GM10266 (cell line): Measurements from ENCODE around the gene SNAP29.

Experiments
- DNase-seq: peaks from one replicate; pipeline ENCODE4 v3.0.0; 2012; ENCODE audit errors: extremely low spot score
- TF ChIP-seq, protein P1 (sequence below): IDR thresholded peaks from 2 replicates; pipeline ENCODE4 v1.5.1; 2012; ENCODE audit warnings: mild to moderate bottlenecking, low read depth; ENCODE audit not compliant: control insufficient read depth, insufficient read depth; ENCODE audit errors: missing control alignments

SNAP29 gene

DNA sequence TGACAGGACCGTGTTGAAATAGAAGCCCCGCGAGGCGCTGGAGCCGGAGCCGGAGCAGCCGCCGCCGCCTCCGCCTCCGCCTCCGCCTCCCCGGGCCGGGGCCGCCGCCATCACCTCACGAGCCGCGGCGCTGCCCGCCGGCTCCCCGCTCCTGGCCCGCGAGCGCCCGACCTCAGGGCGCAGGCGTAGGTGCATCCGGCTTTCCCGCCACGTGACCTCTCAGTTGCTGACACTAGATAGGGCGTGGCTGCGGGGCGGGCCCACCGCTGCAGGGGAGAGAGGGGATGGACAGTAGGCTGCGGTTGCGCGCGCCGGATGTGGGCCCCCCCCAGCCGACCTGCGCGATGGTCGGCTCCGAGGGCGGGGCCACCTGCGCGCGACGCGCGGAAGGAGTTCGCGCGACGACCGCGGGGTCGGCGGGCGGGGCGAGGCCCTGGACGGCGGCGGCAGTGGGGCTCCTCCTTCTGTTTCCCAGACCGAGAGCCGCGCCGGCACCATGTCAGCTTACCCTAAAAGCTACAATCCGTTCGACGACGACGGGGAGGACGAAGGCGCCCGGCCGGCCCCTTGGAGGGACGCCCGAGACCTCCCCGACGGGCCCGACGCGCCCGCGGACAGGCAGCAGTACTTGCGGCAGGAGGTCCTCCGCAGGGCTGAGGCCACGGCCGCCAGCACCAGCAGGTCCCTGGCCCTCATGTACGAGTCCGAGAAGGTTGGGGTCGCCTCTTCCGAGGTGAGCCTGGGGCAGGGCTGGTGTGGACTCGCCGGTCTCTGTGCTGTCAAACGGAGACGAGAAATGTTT lies at the start of gene SNAP29, which contains the start of gene PI4KA:
TSS of gene SNAP29 (plus strand) at position 393 of the 802 bp plus-strand sequence. CDS start at position 497, 104 bp downstream.
TSS of gene PI4KA (minus strand) at position 197 of the 802 bp plus-strand sequence. CDS start at position 111, 86 bp downstream.
- DNase-seq: peak; percentile 99
- TF ChIP-seq, protein P1, sequence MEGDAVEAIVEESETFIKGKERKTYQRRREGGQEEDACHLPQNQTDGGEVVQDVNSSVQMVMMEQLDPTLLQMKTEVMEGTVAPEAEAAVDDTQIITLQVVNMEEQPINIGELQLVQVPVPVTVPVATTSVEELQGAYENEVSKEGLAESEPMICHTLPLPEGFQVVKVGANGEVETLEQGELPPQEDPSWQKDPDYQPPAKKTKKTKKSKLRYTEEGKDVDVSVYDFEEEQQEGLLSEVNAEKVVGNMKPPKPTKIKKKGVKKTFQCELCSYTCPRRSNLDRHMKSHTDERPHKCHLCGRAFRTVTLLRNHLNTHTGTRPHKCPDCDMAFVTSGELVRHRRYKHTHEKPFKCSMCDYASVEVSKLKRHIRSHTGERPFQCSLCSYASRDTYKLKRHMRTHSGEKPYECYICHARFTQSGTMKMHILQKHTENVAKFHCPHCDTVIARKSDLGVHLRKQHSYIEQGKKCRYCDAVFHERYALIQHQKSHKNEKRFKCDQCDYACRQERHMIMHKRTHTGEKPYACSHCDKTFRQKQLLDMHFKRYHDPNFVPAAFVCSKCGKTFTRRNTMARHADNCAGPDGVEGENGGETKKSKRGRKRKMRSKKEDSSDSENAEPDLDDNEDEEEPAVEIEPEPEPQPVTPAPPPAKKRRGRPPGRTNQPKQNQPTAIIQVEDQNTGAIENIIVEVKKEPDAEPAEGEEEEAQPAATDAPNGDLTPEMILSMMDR: no peak

DNA sequence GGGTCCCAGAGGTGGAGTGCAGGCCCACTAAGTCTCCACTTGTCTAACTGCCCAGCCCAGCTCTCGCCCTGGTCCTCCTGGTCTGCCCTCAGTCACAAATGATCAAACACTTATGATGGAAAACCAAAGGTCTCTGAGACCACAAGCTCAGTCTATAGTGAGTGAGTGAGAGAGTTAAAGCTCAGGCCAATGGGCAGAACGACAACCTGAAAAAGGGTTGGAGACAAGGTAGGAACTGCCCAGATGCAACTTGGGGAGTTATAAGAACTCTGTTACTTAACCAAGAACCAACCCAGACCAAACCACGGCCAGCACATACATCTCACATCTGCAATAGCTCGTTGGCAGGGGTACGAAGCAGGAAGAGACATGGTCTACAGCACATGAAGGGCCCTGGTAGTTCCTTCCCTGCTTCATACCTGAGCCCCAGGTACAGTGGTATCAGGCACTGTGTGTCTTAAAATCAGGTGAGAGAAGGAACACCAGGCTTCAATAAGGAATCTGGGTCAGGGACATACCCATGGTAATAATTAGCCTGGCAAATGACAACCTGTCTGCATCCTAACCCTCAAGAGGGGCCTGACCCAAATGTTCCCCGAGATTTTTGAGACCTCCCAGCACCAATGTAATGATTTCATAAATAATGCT lies 49.1 kb upstream of the SNAP29 start:
- no peak for DNase-seq
- TF ChIP-seq, protein P1: no peak

DNA sequence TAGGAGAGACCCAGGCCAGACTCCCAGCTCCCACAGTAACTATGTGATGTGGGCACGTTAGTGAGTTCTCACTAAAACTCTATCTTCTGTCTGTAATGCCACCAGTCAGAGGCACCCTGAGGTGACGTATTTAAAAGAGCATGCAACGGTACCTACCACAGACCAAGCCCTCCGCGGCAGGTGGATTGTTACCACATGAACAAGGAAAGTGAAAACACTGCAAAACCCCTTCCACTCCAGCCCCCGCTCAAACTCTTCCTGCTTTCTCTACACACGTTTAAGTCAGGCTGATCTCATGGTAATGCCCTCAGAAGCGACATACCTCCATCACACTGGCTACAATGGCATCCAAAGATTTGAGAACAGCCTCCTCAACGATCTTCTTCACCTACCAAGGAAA lies 48.2 kb upstream of the SNAP29 start:
- TF ChIP-seq, protein P1: no peak
- DNase-seq: no peak

GRCh38 chr22:20811171-20811570 lies 47.6 kb upstream of the SNAP29 start:
- DNase-seq: no peak
- TF ChIP-seq, protein P1: no peak

GRCh38 chr22:20811971-20812660 lies 46.7 kb upstream of the SNAP29 start:
- TF ChIP-seq, protein P1: no peak
- no peak for DNase-seq

- DNase-seq: no peak
- TF ChIP-seq, protein P1: no peak
Observed at GRCh38 chr22:20813056-20813455, 45.8 kb upstream of the SNAP29 start.
